ENCODE results near the gene VNN1. TPM values are rescaled to one million over a fixed set of nuclear protein-coding genes. Genes with fewer than 3 reads are reported as not detected.

VNN1 gene
- total RNA-seq, 1 experiment from 2014 or later: not detected

- H3K36me3 ChIP-seq (ENCODE audit: insufficient read depth, low read length, poor library complexity, severe bottlenecking): no peaks in the 10 kb centered on the region
- BruUV-seq (replicated peaks): no TSS peak
- no peak for DNase-seq (ENCODE audit: low spot score)
- H3K9me3 ChIP-seq (ENCODE audit: low read depth, low read length, poor library complexity, severe bottlenecking): no peaks in the 10 kb centered on the region
- CTCF ChIA-PET: interaction anchor here (0.6 kb wide), 1 partner anchor 155 kb away, joined by 4 read pairs; no protein-coding TSS in a partner anchor
- POLR2A ChIA-PET (ENCODE audit: low non-redundant PET): no interaction called here
- no peaks in the 10 kb centered on the region for H3K4me1 ChIP-seq (ENCODE audit: insufficient read depth, low read length, poor library complexity, severe bottlenecking)
- no peak overlapping the region for H3K27ac ChIP-seq (ENCODE audit: low read depth, low read length, poor library complexity, severe bottlenecking)
- H3K27me3 ChIP-seq (replicated peaks; ENCODE audit: insufficient read depth, low read depth, low read length, poor library complexity): no peaks in the 10 kb centered on the region
- TF ChIP-seq, protein P1, sequence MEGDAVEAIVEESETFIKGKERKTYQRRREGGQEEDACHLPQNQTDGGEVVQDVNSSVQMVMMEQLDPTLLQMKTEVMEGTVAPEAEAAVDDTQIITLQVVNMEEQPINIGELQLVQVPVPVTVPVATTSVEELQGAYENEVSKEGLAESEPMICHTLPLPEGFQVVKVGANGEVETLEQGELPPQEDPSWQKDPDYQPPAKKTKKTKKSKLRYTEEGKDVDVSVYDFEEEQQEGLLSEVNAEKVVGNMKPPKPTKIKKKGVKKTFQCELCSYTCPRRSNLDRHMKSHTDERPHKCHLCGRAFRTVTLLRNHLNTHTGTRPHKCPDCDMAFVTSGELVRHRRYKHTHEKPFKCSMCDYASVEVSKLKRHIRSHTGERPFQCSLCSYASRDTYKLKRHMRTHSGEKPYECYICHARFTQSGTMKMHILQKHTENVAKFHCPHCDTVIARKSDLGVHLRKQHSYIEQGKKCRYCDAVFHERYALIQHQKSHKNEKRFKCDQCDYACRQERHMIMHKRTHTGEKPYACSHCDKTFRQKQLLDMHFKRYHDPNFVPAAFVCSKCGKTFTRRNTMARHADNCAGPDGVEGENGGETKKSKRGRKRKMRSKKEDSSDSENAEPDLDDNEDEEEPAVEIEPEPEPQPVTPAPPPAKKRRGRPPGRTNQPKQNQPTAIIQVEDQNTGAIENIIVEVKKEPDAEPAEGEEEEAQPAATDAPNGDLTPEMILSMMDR (conservative IDR thresholded peaks at IDR 0.05; ENCODE audit: low read depth, low read length): no peak
- no peak for TF ChIP-seq EZH2 (IDR thresholded peaks at IDR 0.05; ENCODE audit: borderline replicate concordance, low read depth, low read length, poor library complexity, severe bottlenecking)
- intact Hi-C loops (cut with micrococcal nuclease; ENCODE audit: unreplicated experiment): loop anchor here (5.0 to 10.0 kb wide), 4 partner anchors 129 to 886 kb away; partner anchors contain the start of gene TAAR9
- no peak overlapping the region for H3K4me3 ChIP-seq (ENCODE audit: low read depth, low read length, poor library complexity, severe bottlenecking)
Observed at GRCh38 chr6:132666118-132666517, 47.7 kb downstream of the VNN1 start.

DNA sequence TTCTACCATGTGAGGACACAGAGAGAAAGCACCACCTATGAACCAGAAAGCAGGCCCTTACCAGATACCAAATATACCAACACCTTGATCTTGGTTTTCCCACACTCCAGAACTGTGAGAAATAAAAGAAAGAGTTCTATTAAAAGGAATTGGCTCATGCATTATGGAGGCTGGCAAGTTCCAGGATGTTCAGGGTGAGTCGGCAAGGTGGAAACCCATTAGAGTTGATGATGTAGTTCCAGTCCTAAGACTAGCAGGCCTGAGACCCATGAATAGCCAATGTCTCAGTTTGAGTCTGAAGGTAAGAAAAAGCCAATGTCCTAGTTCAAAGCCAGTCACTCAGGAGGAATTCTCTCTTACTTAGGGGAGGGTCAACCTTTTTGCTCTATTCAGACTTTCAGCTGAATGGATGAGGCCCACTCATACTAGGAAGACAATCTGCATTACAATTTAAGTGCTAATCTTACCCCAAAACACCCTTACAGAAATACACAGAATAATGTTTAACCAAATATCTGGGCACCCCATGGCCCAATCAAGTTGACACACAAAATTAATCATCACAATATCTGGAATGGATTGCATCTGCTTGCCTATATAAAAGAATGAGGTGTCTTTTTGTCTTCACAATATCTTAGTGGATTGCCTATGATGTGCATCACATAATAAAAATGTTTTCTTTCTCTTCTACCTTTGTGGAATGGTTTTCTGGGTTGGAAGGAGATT lies 49.4 kb downstream of the VNN1 start:
- no TSS peak for BruUV-seq (replicated peaks)
- Histone ChIP-seq H3K27me3 (replicated peaks; ENCODE audit: insufficient read depth, low read depth, low read length, poor library complexity) (no peaks in the 10 kb centered on the region), H3K4me1 (ENCODE audit: insufficient read depth, low read length, poor library complexity, severe bottlenecking) (no peaks in the 10 kb centered on the region), H3K27ac (ENCODE audit: low read depth, low read length, poor library complexity, severe bottlenecking) (no peak overlapping the region), H3K4me3 (ENCODE audit: low read depth, low read length, poor library complexity, severe bottlenecking) (no peak overlapping the region), H3K36me3 (ENCODE audit: insufficient read depth, low read length, poor library complexity, severe bottlenecking) (no peaks in the 10 kb centered on the region), H3K9me3 (ENCODE audit: low read depth, low read length, poor library complexity, severe bottlenecking) (no peaks in the 10 kb centered on the region)
- DNase-seq (ENCODE audit: low spot score): no peak
- TF ChIP-seq, protein P1 (conservative IDR thresholded peaks at IDR 0.05; ENCODE audit: low read depth, low read length): no peak
- no peak for TF ChIP-seq EZH2 (IDR thresholded peaks at IDR 0.05; ENCODE audit: borderline replicate concordance, low read depth, low read length, poor library complexity, severe bottlenecking)
- CTCF ChIA-PET: no interaction called here
- POLR2A ChIA-PET (ENCODE audit: low non-redundant PET): no interaction called here
- intact Hi-C loops (cut with micrococcal nuclease; ENCODE audit: unreplicated experiment): loop anchor here (5.0 to 10.0 kb wide), 4 partner anchors 127 to 888 kb away; partner anchors contain the start of gene TAAR9

GRCh38 chr6:132663661-132664060 lies 50.2 kb downstream of the VNN1 start:
- TF ChIP-seq, protein P1 (conservative IDR thresholded peaks at IDR 0.05; ENCODE audit: low read depth, low read length): no peak
- no peak for TF ChIP-seq EZH2 (IDR thresholded peaks at IDR 0.05; ENCODE audit: borderline replicate concordance, low read depth, low read length, poor library complexity, severe bottlenecking)
- CTCF ChIA-PET: no interaction called here

More at GRCh38 chr6:132663661-132664060, 50.2 kb downstream of the VNN1 start:
- Histone ChIP-seq H3K4me3 (ENCODE audit: low read depth, low read length, poor library complexity, severe bottlenecking) (no peak overlapping the region), H3K27ac (ENCODE audit: low read depth, low read length, poor library complexity, severe bottlenecking) (no peak overlapping the region), H3K27me3 (replicated peaks; ENCODE audit: insufficient read depth, low read depth, low read length, poor library complexity) (no peaks in the 10 kb centered on the region), H3K36me3 (ENCODE audit: insufficient read depth, low read length, poor library complexity, severe bottlenecking) (no peaks in the 10 kb centered on the region), H3K4me1 (ENCODE audit: insufficient read depth, low read length, poor library complexity, severe bottlenecking) (no peaks in the 10 kb centered on the region), H3K9me3 (ENCODE audit: low read depth, low read length, poor library complexity, severe bottlenecking) (no peaks in the 10 kb centered on the region)
- DNase-seq (ENCODE audit: low spot score): no peak
- intact Hi-C loops (cut with micrococcal nuclease; ENCODE audit: unreplicated experiment): loop anchor here (10.0 kb wide), 1 partner anchor 291 kb away; no protein-coding TSS in a partner anchor
- POLR2A ChIA-PET (ENCODE audit: low non-redundant PET): no interaction called here
- BruUV-seq (replicated peaks): no TSS peak

Data from A673 (cell line).